ENCODE results near the gene ASTN2.

ASTN2 gene

DNA sequence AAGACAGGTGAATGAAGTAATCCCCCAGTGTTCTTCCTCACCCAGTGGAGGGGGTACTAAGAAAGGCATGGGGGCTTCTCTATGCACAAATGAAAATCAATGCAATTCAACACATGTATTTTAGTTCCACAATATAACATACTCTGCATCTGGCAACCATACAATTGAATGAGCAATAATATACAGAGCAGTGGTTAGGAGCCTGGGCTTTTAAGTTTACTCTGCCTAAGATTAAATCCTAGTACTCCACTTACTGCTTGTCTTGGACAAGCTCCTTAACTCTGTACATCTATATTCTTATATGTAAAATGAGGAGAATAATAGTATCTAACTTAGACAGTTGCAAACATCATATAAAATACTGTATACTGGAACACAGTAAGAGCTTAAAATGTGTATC lies 923.2 kb downstream of the ASTN2 start:
- DNase-seq, result no peak

DNA sequence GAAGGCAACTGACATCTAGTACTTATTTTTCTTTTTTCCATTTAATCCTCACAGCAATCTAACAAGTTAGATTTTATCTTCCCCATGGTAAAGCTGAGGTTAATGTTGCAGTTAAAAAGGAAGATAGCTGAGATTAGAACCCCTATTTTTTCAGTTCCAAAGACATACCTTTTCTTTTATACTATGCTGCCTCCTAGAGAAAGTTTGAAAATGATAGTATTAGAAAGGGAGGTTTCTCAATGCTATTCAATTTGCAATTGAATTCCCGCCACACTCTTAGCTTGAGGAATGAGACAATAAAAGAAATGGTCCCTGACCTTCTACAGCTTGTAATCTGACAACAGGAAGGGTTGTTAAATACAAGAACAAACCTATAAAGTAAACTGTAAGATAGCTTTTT lies 923.6 kb downstream of the ASTN2 start:
- no peak for DNase-seq

DNA sequence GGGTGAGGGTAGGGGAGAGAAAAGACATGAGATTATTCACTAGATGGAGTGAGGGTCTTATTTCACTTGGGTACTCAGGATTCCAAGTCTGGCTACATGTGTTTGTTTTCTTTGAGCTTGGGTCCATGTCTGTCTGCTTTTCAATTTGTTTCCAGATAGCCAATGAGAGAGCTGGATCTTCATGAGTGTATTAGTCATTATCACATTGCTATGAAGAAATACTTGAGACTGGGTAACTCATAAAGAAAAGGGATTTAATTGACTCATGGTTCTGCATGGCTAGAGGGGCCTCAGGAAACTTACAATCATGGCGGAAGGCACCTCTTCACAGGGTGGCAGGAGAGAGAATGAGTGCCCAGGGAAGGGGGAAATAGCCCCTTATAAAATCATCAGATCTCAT lies 924.5 kb downstream of the ASTN2 start:
- no peak for DNase-seq

DNA sequence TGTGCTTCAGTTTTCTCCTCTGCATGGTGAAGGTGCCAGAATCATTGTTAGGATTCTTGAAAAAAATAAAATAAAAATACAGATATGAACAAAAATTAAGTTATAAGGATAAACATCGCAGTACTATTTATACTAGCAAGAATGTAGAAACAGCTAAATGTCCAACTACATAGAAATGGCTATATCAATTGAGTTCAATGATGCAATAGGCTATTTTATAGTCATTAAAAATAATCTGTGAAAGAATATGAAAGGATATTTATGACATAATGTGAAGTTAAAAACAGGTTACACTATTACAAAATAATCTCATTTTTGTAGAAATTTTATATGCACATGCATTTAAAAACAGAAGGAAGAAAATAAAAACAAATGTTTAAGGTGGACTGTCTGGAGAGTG lies 926.5 kb downstream of the ASTN2 start:
- DNase-seq, result no peak

DNA sequence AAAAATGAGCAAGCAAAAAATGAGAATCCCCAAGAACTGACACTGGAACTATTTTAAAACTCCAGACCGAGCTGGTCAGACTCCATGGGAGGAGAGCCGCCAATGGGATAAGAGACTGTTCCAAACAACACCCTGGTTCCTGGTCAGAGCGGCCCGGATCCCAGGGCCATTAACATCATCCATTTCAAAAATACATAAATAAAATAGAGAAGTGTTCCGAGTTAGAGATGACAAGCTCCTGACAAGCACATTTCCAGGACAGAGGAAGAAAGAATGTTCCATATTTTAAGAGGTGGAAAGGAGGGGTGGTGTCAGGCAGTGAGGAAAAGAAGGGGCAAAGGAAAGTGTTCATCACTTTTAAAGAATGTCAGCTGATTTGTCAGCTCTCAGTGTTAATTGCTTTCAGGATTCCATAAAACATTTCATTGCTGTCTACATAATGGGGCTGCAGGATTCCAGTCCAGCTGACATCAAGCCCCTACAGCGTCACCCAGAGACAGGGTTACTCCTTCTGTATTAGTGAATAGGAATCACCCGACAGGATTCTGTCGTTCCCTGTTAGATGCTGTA lies 930.3 kb downstream of the ASTN2 start:
- DNase-seq, result no peak

DNA sequence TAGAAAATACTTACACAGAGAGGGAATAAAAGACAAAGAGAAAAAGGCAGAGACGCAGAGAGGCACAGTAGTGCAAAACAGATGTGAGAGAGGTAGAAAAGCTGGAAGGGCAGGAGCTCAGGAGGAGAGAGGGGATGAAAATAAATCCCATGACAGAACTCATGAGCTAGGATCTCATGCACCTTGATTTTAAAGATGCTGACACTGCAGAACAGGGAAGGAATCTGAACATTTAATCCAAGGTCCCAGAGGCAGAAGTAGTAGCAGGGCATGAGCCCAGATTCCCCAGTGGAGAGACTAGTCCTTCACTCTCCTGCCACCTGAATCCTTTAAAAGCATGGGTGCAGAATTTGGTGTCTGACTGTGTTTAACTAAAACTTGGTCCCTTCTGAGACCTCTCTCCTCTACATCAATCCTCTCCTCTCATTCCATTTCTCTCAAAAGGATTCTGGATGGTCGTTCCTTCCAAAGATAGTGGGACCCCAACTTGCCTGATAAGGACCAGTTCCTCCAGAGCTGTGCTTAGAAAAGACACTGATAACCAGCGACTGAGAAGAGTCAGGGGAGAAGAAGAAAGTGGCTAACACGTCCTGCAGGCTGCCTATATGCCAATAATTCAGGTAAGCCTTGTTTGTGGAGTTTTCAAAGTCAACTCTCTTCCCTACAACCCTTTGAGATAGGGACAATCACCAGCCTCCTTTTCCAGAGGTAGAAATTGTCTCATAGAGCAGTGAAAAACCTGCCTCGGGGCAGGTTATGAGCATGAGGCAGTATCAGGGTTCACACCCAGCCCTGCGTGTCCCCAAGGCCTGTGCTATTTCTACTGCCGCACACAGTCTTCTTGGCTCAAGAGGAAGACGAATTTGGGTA lies 931.0 kb downstream of the ASTN2 start:
- no peak for DNase-seq

DNA sequence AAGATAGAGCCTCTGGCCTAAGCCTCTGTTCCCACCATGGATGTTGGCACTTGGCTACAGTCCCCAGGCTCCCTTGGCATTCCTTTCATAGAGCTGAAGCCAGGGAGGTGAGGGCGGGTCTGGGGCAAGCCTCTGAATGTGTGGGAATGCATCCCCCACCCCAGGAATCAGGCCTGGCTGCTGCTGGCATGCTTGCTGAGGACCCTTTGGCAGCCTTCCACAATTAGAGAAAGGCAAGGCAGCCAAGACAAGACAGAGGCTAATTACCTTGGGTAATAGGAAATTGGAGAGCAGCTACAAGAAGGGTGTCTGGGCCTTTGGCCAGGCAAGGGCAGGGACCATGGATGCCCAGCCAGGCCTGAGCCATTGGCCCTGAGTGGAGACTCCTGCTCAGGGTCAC lies 932.1 kb downstream of the ASTN2 start:
- DNase-seq, result no peak

DNA sequence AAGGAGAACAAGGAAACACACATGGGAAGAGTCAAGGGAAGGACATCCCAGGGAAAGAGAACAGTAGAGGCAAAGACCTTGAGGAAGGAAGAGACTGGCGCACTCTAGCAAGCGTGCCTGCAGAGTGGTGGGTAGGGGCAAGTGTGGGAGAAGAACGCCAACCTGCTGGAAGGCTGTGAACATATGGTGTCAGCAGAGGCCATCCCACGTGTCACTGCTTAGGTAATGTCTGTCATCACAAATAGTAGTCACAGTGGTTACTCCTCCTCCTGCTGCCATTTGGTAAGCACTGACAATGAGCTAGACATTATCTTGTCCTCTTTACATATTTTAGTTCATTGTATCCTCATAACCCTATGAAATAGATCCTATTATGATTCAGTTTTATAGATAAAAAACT lies 934.2 kb downstream of the ASTN2 start:
- no peak for DNase-seq

DNA sequence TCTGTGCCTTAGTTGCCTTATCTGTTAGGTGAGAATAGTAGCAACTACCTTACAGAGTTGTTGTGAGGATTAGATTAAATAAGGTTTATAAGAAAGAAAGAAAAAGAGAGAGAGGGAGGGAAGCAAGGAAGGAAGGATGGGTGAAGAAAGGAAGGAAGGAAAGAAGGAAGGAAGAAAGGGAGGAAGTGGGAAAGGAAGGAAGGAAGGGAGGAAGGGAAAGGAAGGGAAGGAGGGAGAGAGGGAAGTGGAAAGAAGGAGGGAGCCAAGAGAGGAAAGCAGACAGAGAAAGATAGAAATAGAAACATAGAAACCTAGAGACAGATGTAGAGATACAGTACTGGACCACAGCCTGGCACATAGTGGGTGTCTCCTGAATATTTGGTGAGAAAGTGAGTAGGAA lies 934.9 kb downstream of the ASTN2 start:
- DNase-seq, result no peak

DNA sequence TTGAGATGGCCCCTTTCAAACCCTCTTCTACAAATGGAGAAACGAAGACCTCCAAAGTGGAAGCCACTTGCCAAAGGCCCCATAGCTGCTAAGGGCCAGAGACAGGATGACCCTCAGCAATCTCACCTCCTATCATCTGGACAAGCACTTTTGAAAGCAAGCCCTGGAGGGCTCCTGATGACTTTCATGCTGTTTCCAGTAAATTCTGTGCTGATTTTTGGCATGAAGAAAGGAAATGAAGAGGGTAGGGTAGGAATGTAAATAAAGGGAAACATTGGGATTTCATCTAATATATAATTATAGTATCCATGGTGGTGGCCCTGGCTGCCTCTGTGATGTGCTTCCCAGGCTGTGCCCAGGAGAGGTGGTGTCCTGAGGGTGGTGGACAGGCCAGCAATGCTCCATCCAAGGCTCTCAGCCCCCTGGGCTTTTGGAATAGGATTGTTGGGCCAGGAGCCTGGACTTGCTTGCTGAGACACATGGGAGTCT lies 935.8 kb downstream of the ASTN2 start:
- no peak for DNase-seq

DNA sequence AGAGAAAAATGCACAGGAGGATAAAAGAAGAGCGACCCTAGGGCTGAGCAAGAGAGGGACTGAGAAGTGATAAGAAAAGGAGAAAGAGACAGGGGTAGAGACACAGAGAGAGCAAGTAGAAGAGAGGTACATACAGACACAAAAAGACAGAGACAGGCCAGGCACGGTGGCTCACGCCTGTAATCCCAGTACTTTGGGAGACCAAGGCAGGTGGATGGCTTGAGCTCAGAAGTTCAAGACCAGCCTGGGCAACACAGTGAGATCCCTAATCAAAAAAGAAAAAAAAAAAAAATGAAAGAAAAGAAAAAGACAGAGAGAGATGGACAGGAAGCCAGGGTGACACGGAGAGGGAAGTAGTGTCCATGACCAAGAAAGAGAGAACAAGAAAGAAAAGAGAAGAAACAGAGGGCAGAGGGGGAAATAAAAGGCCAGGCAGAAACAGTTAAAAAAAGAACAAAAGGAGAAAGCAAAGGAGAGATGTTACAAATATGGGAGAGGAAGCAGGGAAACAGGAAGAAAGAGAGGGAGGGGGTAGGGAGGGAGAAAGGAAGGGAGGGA lies 937.2 kb downstream of the ASTN2 start:
- no peak for DNase-seq

DNA sequence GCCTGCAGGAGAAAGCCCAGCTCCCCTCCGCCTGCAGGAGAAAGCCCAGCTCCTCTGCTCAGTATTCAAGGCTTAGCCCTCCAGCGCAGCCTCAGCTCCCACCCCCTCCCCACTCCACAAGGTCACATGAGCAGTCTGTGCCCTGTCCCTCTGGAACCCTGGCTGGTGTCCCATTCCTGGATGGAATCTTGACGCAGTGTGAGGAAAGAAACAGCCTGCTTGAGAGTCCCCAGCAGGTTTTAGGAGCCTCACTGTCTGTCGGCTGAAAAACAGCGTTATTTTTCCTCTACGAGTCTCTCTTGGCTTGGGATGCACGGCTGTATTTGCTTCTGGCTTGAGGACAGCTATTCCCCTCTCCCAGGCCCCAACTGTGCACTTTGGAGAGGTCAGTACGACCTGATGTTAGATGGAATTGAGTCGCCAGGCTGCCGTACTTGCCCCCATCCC lies 937.9 kb downstream of the ASTN2 start:
- DNase-seq, result no peak

DNA sequence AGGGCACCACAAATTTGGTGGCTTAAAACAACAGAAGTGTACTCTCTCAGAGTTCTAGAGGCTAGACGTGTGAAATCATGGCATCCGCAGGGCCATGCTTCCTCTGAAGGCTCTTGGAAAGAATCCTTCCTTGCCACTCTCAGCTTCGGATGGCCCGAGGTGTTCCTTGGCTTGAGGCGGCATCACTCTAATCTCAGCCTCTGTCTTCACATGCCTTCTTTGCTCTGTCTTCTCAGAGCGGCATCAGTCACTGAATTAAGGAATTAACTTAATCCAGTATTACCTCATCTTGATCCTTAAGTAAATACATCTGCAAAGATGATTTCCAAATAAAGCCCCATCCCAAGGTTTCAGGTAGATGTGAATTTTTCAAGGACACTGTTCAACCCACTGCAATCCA lies 938.9 kb downstream of the ASTN2 start:
- no peak for DNase-seq

DNA sequence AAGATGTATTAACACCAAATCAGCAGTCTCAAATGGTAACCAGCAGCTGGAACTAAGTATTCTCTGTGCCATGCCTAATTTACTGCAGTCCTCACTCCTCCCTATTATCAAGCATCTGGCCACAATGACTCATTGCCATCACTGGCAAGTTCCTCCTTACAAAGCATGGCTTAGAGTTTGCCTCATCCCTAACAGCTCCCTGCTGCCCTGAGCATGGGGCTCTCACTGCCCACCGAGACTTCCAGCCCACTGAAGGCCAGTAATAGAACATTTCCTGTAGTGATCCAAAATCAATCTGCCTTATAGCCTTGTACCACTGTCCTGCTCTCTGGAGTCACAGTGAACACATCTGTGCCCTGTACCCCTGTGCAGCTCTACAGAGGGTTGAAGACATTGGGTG lies 939.7 kb downstream of the ASTN2 start:
- no peak for DNase-seq

DNA sequence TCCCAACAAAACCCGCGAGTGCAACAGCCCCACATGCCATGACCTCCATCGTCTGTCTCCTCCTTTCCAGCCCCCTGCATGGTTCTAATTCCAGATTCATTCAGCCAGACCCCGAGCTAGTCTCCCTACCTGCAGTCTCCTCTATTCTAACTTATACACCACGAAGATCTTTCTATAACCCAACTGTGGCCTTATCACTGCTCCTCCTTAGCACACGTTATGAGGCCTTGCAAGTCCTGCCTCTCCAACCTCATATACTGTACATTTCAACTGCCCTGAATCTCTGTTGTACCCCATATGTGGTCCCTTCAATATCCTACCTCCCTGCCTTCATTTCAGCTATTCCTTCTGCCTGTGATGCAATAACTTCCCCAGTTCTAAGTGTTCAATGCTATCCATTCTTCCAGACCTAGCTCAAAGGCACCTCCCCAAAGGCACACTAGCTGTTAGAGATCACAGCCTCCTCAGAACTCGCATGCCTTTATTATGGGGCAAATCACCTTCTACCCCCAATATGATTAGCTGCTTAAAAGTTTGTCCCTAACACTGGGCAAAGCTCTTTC lies 942.8 kb downstream of the ASTN2 start:
- DNase-seq, result no peak

DNA sequence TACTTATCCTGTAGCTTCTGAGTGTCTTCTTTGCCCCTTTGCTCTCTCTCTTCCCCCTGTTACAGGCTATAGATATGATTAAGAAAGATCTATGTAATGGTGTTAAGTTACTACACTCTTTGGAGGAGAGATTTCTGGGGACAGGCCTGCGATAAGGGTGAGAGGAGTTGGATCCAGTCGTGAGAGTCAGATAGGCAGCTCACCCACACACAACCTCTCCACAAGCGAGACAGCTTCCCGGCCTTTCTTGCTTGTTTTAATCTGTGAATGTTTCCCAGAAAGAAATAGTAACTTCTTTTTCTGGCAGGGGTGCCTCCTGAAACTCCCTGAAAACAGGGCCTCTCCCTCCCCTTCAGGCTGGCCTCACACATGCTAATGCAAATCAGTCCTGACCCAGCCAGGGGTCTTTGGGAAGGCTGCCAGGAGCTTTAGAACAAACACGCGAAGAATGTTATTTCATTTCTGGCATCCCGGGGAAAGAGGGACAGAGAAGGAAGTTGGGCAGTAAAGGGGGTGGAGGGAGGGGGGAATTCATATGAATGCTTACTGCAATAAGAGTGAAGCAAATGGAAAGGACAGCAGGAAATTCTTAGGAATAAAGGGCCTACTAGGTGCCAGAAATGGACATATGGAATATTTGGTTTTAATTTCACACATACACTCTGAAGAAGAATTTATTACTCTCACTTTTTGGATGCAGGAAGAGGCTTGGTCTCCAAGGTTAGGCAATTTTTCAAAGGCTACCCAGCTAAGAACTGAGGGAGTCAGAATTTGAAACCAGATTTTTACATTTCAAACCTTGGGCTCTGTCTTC lies 943.6 kb downstream of the ASTN2 start:
- DNase-seq, result no peak

DNA sequence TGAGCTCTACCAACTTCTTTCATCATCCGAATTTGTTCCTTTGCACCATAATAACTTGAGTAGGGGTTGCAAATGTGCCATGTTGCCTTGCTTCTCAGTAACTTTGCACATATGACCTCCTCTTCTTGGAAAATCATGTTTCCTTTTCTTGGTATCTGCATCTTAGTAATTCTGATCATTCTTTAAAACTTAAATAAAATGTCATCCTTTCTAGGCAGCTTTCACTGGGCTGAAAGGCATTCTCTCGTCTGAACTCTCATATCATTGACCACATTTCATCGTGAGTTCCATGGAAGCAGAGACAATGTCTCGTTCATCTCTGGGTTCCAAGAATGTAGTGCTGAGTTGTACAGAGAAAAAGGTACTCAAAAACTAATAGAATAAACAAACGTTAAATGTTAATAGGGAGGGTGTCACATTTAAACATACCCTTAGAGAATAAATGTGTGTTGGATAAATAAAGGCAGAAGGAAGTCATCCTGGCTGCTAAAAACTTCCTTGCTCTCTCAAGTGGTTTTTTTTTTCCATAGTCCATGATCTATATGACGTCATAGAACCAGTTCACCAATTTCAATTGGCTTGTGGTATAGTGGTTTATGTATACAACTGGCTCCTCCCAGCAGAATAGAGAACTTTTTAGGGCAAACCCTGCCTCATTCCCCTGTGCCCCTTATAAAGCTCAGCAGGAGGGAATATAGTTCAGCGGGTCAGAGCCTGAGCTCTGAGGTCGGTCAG lies 945.9 kb downstream of the ASTN2 start:
- no peak for DNase-seq

DNA sequence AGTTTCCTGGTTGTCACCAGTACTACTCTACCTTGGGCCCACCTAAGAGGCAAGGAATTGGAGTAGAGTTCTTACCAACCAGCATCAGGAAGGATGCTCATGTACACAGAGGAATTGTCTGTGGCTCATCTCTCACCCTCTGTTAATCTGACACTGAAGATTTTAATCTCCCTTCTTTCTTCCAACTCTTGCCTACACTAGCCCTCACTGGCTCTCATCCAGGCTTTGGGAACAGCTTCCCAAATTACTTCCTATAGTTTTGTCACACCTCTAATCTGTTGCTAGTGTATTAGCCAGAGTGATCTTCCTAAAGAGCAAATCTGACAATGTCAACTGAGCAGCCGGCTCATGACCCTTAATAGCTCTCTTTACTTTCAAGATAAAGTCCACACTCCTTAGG lies 946.5 kb downstream of the ASTN2 start:
- DNase-seq, result no peak

DNA sequence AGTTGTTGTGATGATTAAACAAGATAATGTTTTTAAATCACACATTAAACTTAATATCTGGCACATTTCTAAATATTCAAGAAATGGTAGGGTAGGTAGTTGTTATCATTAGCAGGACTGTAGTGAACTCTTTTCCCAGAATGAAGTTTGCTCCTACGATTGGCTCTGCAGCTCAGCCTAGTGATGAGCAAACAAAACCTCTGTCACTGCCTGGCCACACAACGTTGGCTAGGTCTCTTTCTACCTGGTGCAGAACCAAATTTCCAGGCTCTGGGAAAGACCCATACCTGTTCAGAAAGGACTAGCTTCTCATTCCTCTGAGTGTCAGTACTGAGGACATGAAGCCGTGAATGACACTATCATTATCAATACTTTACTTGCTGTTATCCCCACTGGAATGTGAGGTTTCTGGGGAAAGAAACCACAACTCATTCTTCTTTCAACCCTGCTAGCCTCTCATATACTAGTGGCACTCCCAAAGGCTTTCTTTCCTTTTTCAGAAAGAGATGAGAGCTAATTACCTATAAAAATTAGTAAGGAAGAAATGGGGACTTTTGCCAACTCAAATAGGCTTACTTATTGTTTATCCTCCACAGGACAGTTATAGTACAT lies 947.0 kb downstream of the ASTN2 start:
- no peak for DNase-seq

DNA sequence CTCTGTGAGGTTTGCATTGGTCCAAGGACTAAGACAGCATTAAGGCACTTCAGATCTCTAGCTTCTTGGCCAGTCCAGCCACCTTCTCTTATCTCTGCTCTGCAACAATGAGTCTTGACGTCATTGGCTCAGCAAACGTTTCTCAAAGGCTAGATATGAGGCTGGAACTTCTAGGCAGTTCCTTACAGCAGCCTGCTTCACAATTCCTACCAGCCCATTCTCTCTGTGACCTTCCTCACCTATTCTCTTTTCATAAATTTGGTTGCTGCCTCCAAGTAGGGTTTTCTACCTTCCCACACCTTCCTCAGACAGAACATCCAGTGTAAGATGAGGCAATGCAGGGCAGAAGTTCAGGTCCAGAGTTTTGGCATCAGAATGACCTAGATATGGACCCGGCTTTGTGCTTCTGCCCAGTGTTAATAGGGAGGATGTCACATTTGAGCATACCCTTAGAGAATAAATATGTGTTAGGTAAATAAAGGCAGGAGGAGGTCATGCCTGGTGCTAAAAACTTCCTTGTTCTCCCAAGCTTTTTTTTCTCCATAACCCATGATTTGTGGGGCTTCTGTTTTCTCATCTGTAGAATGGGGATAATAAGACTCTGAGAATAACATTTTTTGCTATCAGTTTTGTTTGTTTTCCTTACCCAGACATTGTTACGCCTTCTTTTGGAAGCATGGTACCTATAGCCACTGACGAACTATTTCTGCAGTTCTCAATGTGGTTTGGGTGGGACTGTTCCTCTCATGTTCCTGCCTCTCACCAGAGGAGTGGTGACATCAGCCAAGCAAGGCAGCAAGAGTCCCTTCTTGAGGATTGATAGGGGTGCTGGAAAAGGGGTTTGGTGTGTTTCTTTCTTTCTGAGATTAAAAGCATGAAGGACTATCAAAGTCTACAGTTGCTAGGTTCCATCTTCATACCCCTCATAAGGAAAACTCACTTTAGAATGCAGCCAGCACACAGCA lies 948.3 kb downstream of the ASTN2 start:
- no peak for DNase-seq

Measured in activated CD4-positive, CD25-positive, alpha-beta regulatory T cell (primary cell).